T-helper 1 cell (primary cell): ENCODE data around the gene CH25H.
"Not testable (repeated sequence)": the region's sequence is repeated elsewhere in the genome, so short reads cannot be mapped to it uniquely, and the experiment has no call there.

Experiments
- DNase-seq, 5 donors: peaks; one replicate each; pipeline ENCODE4 v3.0.0-alpha.2; 2012 to 2020
- total RNA-seq, 4 donors: gene quantifications; one replicate each; lab custom pipeline; 2026; lab: John Stamatoyannopoulos, UW

The CH25H gene, protein sequence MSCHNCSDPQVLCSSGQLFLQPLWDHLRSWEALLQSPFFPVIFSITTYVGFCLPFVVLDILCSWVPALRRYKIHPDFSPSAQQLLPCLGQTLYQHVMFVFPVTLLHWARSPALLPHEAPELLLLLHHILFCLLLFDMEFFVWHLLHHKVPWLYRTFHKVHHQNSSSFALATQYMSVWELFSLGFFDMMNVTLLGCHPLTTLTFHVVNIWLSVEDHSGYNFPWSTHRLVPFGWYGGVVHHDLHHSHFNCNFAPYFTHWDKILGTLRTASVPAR
- 0 to 0.39 (median 0.33) reads per million in 4 donors for total RNA-seq

DNA sequence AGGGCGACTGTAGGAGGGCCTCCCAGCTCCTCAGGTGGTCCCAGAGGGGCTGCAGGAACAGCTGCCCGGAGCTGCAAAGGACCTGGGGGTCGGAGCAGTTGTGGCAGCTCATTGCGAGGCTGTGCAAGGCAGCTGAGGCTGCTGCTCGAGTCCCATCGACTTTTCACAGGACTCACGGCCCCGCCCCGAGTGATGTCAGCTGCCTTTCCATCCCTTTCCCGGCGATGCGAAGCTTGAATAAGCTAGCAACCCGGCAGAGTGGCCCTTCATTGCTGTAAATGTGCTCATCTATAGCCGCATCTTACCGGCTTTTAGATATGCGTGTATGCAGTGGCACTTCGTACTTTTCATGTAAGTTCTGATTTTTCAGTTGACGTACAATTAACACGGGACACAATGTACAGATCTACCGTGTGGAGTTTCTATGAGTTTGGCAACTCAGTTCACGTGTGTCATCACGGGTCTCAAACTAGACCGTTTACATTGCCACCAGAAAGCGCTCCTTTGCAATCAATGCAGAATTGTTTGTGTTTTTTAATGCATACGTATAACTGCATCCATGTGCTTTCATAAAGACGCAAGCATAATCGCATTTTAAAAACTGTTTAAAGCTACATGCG lies at the start of gene CH25H:
TSS of gene CH25H (minus strand) at position 137 of the 620 bp plus-strand sequence. CDS start at position 112, 25 bp downstream.
- peak in 4 of 5 donors; percentile 14 to 38 (median 17) for DNase-seq

DNA sequence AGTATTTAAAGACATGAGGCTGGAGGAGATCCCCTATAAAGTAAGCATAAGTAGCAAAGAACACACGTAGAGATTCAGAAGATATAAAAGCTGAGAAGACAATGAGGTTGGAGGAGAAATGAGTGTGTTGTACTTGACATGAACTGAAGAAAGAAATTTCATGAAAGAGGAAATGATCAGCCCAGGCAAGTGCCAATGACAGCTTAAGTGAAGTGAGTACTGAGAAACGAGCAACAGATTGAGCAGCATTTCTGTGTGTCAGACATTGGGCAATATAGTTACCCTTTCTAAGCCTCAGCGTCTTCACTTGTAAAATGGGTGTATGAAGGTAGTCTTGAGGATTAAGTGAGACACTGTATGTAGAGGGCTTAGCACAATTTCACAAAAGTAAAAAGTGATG lies 49.2 kb upstream of the CH25H start:
- DNase-seq, result no peak

DNA sequence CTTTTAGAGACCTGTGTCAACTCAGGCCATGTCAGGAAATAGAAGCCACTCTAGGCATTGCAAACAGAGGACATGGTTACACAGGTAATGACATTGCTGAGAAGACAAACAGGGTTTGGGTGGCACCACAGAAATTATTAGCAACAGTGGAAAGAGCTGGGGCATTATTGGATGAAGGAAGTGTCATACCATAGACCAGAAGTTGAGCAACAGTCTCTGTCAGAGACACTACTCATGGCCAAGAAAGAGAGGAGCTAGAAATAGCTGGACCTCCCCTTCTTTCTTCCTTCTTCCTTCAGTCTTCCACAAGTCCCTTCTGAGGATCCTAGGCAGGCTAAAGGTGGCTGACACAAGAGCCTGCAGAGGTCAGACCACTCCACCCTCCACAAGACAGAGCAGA lies 48.7 kb upstream of the CH25H start:
- DNase-seq, result no peak

DNA sequence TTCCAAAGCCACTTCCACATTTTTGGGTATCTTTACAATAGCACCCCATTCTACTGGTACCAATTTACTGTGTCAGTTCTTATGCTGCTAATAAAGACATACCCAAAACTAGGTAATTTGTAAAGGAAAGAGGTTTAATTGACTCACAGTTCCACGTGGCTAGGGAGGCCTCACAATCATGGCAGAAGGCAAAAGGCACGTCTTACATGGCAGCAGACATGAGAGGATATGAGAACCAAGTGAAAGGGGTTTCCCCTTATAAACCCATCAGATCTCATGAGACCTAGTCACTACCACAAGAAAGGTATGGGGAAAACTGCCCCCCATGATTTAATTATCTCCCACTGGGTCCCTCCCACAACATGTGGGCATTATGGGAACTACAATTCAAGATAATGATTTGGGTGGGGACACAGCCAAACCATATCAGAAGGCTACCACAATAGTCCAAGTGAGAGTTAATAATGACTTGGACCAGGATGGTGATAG lies 48.0 kb upstream of the CH25H start:
- DNase-seq, result not testable (repeated sequence)

DNA sequence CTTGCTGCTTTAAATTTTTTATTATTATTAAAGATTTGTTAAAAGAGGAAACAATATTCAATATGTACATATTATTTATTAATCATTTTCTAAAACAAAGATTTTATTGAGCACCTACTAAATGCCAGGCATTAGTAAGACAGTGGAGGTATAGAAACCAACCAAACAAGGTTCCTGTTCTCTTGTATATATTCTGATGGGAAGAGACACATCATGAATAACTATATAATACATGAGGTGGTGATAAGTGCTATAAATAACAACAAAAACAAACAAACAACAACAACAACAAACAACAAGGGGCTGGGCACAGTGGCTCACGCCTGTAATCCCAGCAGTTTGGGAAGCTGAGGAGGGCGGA lies 45.1 kb upstream of the CH25H start:
- no peak for DNase-seq

DNA sequence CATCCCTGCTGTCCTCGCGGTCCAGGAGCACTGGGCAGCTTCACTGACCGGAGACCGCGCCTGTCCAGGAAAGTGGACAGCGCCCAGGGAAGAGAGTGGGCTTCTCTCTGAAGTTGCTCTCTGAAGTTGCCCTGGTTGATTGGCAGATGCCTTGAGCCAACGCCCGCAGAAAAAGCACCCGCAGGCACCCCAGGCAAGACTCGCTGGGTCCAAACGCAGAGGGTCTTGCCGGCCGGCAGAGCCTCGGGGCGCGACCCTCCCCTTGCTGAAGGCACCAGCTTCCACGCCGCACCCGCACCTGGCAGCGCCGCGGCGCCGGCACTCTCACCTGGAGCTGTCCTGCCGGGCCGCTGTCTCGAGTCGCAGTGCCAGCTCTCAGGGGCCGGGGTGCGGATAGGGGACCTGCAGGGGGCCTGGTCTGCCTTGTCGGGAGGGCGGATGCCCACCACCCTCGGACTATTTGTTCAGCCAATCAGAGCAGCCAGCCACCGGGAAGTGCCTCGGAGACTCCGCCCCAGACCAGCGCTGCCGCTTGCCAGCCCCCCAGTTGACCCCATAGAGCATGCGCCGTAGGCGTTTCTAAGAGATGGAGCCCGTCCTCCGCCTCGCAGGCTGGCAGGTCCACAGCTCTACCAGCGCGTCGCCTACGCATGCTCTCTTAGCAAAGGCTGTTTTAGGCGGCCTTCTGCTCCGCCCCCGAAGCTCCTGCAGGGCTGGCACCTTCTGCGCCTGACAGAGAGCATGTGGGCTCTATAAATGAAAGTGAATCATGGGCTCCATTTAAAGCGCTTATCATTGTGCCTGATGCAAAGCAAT lies 44.5 kb upstream of the CH25H start, which contains the start of gene LIPA:
TSS of gene LIPA (minus strand) at position 367 of the 816 bp plus-strand sequence. CDS start 4,127 bp downstream, outside the sequence.
- peak; percentile 92 to 96 (median 93) for DNase-seq

DNA sequence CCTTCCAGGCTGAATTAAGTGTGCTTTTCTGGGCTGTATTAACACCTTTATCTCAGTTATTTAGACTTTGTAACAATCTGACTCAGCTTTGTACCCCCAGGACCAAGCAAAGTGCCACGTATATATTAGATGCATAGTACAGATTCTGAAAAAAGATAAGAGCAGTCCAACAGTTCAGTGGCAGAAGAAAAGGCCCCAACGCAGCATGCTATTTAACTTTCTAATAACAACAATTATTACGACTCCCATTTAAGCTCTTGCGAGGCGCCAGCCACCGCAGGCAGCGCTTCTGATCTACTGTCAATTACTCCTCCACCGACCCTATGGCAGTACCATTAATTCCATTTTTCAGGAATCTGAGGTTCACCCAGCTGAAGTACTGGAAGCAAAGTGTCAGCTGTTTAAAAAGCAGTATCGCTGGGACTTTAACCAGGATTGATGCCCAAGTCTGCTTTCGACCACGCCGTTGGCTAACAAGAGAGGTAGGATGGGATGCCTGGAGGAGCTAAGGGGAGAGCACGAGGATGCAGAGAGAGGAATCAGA lies 43.8 kb upstream of the CH25H start:
- DNase-seq, result no peak

DNA sequence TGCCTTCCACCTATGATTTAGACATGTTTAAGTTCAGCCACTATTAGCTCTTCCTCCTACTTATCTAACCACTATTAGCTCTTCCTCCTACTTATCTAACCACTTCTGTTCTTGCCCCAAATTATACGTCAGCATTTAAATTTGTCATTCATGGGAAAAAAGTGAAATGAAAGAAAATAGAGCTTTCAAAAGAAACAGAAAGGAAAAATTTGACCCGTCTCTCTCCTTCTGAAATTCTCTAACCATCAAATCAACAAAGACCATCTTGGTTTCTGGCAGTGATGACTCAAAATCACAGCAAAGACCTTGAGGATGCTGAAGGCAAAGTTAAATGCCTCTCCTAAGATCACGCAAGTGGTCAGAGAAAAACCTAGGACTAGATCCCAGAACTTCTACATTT lies 41.9 kb upstream of the CH25H start:
- DNase-seq, result no peak

DNA sequence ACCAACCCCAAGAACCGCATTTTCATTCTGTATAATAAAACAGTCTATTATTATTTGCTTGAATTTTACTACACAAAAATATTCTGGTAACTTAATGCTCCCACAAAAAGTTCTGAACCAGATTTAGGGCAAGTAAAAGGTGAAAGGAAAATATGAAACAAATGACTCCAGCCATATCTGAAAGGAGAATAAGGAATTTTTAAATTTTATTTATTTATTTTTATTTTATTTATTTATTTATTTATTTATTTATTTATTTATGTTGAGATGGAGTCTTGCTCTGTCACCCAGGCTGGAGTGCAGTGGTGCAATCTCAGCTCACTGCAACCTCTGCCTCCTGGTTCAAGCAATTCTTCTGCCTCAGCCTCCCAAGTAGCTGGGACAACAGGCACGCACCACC lies 40.5 kb upstream of the CH25H start:
- not testable (repeated sequence) for DNase-seq

DNA sequence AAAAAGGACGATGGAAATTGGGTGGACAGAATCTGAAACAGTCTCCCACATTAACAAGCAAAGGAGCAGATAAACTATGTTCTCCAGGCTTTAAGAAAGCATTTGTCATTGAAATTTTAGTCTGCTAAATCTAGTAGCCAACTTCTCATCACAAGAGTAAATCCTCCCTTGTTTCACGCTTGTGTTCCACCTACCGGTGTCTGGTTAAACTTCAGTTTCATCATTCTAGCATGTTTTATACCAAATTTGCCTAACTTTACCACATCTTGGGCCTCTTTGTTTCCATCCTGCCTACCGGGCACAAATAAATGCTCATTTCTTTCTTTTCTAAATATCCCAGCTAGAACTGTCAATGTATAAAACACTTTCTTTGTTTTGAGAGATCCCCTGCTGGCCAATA lies 38.7 kb upstream of the CH25H start:
- no peak for DNase-seq

DNA sequence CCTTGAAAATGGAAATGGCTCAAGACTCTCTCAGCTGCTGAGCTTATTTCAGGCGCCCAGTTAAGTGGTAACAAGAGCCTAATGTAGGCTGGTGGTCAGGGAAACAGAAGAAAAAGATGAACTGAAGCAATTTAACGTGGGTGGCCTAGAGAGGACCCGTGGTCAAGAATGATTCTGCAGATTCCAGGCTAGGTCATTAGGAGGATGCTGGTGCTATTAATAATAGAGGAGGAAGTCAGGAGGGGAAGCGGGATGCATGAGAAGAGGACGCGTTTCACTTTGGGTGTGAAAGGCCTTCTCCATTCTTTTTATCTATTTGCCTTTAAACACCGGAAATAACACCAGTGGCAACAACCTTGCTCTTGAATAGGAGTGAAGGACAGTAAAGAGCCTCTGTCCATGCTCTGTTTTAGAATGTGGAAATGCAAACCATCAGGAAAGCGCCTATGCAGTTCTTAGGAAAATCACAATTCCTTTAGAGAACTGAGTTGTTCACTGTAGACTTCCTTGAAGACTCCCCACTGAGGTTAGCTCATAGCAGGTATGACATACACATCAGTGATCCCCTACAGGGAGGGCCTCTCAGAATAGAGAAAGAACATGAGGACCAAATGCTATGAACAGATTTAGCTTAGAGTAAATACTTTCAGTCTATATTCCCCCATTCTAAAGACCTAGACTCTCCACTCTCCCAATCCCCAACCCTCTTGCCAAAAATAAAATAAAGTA lies 35.9 kb upstream of the CH25H start:
- DNase-seq, result no peak

DNA sequence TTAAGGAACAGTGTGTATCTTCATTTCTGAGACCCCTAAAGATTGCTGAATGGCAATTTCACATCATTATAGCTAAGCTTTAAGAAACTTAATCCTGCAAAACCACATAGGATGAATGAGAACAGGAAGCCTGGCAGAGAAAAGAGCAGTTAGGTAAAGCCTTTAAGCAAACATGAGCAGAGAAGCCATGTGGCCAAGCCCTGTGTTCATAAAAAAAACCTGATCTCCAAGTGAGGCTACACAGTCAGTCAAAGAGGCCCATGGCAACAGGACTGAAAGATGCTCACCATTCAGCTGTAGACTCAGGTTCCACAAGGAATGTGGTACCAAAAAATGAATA lies 35.2 kb upstream of the CH25H start:
- no peak for DNase-seq

DNA sequence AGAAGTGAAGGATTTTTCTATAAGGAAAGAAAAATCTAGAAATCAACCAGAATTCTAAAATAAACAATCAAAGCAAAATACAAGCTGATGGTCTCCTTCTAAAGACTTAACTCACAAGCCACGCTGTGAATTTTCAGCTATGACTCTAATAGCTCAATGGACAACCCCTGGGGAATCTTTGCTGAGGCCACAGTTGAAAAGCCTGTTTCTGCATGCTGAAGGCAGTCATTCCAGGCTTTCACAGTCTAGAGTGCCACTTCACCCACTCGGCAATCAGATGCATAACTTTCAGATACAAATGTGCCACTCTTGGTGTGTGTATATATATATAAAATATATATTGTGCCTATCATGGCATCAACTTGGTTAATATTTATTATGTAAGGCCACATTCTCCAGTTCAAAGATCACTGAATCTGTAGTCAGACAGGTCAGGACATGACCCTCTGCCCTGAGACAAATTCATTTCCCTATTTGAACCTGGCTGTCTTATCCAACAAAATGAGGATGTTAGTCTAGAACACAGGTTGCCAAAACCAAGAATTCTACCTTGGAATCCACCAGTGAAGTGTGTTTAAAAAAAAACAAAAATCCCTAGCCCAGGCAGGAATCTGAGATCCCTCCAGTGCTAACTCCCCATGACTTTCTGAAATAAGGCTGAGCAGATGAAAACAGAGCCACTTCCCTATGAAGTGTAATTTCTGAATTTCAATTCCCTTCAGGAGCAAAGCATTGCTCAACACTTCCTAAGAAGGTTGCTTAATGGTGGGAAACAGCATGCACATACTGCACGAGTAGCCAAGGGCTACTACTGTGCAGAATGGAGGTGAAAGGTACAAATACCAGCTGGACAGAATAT lies 34.6 kb upstream of the CH25H start:
- DNase-seq, result no peak

DNA sequence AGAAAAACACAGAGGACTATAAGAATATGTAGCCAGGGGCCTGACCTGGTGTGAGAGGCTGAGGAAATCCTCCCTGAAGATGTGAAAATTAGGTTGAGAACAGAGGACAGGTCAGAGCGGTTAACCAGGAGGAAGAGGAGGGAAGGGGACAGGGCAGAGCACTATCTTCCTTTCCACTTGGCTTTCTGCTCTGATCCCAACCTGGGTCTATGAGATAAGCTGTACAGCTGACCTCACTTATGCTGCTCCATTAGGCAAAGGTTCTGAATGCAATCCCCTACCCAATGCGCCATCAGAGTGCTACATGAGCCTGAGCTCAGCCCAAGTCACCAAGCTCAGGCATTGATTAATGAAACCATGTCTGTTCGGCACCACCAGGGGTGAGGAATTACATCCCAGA lies 33.9 kb upstream of the CH25H start:
- no peak for DNase-seq

DNA sequence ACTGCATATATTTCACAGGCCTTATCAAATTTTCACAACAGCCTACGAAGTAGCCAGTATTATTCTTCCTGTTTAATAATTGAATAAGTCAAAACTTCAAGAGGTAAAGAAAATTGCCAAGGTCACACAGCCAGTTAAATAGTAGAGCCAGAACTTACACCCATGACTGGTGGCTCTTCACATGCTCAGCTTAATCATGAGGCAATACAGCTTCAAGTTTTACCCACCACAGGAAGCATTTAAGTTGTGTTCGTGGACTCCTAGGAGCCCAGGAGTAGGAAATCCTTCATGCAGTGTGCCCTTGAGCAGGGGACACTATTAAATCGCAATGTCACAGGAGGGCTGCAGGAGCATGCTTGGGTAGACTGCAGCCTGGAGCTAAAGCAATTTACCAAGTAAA lies 33.4 kb upstream of the CH25H start:
- DNase-seq, result no peak

DNA sequence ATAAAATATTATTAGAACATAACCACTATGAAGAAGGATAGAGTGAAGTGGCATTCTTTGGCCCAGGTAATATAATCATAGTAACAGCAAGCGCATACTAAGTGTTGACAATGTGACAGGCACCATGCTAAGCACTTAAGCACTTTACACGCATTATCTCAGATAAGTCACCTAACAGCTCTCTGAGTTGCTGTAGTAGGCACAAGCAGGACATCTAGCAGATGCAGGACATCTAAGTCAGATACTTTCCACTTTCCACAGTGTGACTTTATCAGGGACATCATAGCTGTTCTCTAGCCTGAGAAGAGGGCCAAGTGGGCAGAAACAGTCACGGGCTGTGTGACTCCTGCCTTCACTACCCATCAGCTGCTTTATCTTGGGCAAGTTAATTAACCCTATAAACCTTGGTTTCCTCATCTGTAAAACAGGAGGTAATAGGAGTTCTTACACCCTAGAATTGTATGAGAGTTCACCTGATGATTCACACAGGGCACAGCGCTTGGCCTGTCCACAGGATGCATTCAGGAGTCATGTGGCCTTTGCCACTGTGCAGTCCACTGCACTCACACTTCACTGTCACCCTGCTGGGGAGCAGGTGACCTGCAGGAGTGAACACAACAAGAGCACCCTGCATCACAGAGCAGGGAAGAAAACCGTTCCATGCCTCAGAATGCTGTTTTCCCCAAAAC lies 32.0 kb upstream of the CH25H start:
- no peak for DNase-seq

DNA sequence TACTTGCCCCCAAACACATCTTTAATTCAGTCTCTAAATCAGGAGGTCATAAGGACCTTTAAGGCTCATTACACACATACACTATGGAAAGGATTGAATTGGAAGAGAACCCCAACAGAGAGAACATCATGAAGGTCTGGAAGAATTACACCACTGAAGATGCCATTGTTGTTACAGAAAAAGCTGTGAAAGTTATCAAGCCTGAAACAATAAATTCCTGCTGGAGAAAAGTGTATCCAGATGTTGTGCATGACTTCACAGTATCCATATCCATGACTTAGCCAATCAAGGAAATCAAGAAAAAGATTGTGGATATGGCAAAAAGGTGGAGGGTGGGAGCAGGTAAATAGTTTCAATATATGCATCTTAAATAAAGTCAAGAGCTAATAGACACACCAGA lies 30.7 kb upstream of the CH25H start:
- no peak for DNase-seq

DNA sequence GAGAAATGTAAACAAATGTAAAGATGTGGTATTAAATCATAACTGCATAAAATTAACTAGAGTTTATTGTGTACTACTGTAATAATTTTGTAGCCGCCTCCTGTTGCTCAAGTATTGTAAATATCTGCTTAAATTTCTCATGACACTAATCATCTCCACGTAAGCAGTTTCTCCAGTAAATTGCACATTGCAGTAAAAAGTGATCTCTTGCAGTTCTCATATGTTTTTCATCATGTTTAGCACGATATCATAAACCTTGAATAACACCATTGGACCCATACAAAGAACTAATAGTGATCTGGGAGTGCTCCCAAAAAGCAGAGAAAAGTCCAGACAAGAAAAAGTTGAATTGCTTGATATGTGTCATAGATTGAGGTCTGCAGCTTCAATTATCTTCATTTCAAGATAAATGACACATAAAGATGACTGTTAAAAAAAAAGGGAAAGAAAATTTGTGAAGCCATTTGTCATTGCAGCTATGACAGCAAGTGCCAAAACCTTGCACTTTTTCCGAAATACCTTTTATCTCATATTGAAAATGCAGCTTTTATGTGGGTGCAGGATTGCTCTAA lies 29.2 kb upstream of the CH25H start:
- no peak for DNase-seq

DNA sequence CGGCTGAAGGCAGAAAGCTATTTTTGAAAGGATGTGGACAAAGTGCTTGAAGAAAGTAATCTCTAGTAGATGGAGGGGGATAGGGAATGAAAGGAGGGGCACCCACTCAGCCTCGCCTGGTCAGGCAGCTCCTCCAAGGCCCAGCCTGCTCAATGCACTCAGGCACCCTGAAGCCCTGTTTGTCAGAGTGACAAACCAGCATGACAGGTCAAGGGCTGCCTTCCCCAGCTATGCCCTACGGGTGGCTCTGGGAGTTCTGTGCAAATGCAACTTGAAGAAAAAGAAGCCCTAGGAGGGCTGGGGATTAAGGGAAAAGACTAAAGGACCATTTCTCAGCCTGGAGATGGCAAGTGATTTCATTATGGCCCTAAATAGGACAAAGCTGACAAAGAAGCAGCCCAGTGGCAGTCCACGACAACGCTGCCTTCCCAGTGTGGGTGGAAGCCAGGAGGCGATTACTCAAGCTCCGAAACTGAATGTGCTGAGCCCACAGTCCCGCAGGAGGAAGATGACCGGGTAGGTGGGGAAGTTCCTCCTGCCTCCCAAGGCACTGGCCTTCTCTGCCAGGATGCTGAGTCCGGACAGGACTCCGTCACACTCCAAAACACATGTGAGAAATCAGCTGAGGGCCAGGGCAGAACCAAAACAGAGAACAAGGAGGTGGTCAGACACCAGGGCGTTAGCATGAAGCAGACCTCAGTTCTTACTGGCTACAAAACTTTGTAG lies 28.1 kb upstream of the CH25H start:
- no peak for DNase-seq

DNA sequence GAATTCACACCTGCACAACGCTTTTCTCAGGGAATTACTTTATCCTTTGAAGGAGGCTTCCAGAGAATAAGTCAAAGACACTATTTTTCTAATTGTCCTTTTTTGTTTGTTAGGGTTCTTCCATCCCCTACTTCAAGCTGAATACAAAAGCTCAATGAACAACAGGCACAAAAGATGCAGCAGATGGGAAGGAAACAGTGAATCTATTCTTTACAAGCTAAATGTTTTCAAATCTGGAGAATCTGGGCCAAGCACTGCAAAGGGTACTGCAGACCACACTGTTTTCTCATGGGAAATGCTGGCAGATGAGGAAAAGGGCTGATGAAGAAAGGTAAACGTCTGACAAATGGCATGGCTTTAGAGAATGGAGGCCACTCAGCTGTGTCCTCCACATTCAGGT lies 25.9 kb upstream of the CH25H start:
- no peak for DNase-seq
